GM20000 (cell line): Measurements from ENCODE around the gene MATK.

Experiments used
- DNase-seq: peaks from one replicate; pipeline ENCODE4 v3.0.0; 2012; ENCODE audit warnings: low spot score
- CTCF ChIP-seq: IDR thresholded peaks from 2 replicates; pipeline ENCODE4 v1.5.1; 2012; ENCODE audit warnings: mild to moderate bottlenecking, control low read depth; ENCODE audit errors: extremely low read depth, missing control alignments

MATK gene

GRCh38 chr19:3774621-3775373 lies 11.4 kb downstream of the MATK start:
- DNase-seq, result no peak
- no peak for TF ChIP-seq CTCF

GRCh38 chr19:3773814-3774515 lies 12.2 kb downstream of the MATK start:
- TF ChIP-seq CTCF, result no peak

GRCh38 chr19:3771906-3772455 lies 14.2 kb downstream of the MATK start, which contains the start of gene RAX2:
TSS of gene RAX2 (minus strand) at chr19:3772228. CDS start at chr19:3771742, 486 bp downstream.
- DNase-seq, result no peak
- no peak for TF ChIP-seq CTCF

More at GRCh38 chr19:3773814-3774515, 12.2 kb downstream of the MATK start:
- no peak for DNase-seq

- no peak for DNase-seq
These were observed 14.9 kb downstream of the MATK start for GRCh38 chr19:3771000-3771905.

GRCh38 chr19:3770136-3770999 lies 15.8 kb downstream of the MATK start:
- no peak for DNase-seq
- TF ChIP-seq CTCF, result no peak

More at GRCh38 chr19:3771000-3771905, 14.9 kb downstream of the MATK start:
- no peak for TF ChIP-seq CTCF

- no peak for TF ChIP-seq CTCF
- no peak for DNase-seq
These were observed 16.7 kb downstream of the MATK start for GRCh38 chr19:3769494-3769893.
